Measurements from ENCODE around the gene DEGS2. TPM values are rescaled to one million over a fixed set of nuclear protein-coding genes. Genes with fewer than 3 reads are reported as not detected.
A peak's percentile ranks its signal among the peaks of the same experiment; 100 is the strongest.
"Not testable (repeated sequence)": the region's sequence is repeated elsewhere in the genome, so short reads cannot be mapped to it uniquely, and the experiment has no call there.

DEGS2 gene
- 10 to 100 TPM in 1 of 3 donors, 1 to 10 TPM in 2; 5.3 to 11.1 (median 9.8) TPM for polyA plus RNA-seq (ENCODE audit: insufficient read length in 3 of 3)

GRCh38 chr14:100159094-100159864, at the start of gene DEGS2:
TSS of gene DEGS2 (minus strand) at chr14:100159645. CDS start at chr14:100159587, 58 bp downstream.
- no peak for DNase-seq (ENCODE audit: low read depth in 3 of 3, low spot score in 2 of 3)

GRCh38 chr14:100208136-100208535, 48.7 kb upstream of the DEGS2 start:
- not testable (repeated sequence) for DNase-seq (ENCODE audit: low read depth in 3 of 3, low spot score in 2 of 3)

- not testable (repeated sequence) for DNase-seq (ENCODE audit: low read depth in 3 of 3, low spot score in 2 of 3)
These were observed 48.1 kb upstream of the DEGS2 start for GRCh38 chr14:100207588-100207987.

GRCh38 chr14:100204835-100205167, 45.4 kb upstream of the DEGS2 start:
- DNase-seq (ENCODE audit: low read depth in 3 of 3, low spot score in 2 of 3): not testable (repeated sequence)

- no peak for DNase-seq (ENCODE audit: low read depth in 3 of 3, low spot score in 2 of 3)
These were observed 44.8 kb upstream of the DEGS2 start for GRCh38 chr14:100203962-100204834.

- DNase-seq (ENCODE audit: low read depth in 3 of 3, low spot score in 2 of 3): no peak
These were observed 43.7 kb upstream of the DEGS2 start for GRCh38 chr14:100203146-100203545.

- DNase-seq (ENCODE audit: low read depth in 3 of 3, low spot score in 2 of 3): no peak
These were observed 43.3 kb upstream of the DEGS2 start for GRCh38 chr14:100202712-100203111.

GRCh38 chr14:100201701-100202100, 42.3 kb upstream of the DEGS2 start:
- DNase-seq (ENCODE audit: low read depth in 3 of 3, low spot score in 2 of 3): no peak

GRCh38 chr14:100200311-100200710, 40.9 kb upstream of the DEGS2 start:
- no peak for DNase-seq (ENCODE audit: low read depth in 3 of 3, low spot score in 2 of 3)

- no peak for DNase-seq (ENCODE audit: low read depth in 3 of 3, low spot score in 2 of 3)
These were observed 39.9 kb upstream of the DEGS2 start for GRCh38 chr14:100199240-100199860.

GRCh38 chr14:100193417-100194357, 34.2 kb upstream of the DEGS2 start:
- DNase-seq (ENCODE audit: low read depth in 3 of 3, low spot score in 2 of 3): no peak

- DNase-seq (ENCODE audit: low read depth in 3 of 3, low spot score in 2 of 3): peak; percentile 88 to 98 (median 94)
These were observed 33.4 kb upstream of the DEGS2 start for GRCh38 chr14:100192672-100193416.

GRCh38 chr14:100192250-100192671, 32.8 kb upstream of the DEGS2 start:
- no peak for DNase-seq (ENCODE audit: low read depth in 3 of 3, low spot score in 2 of 3)

- DNase-seq (ENCODE audit: low read depth in 3 of 3, low spot score in 2 of 3): no peak
These were observed 32.3 kb upstream of the DEGS2 start for GRCh38 chr14:100191584-100192249.

GRCh38 chr14:100190126-100190525, 30.7 kb upstream of the DEGS2 start:
- DNase-seq (ENCODE audit: low read depth in 3 of 3, low spot score in 2 of 3): no peak

- no peak for DNase-seq (ENCODE audit: low read depth in 3 of 3, low spot score in 2 of 3)
These were observed 29.1 kb upstream of the DEGS2 start for GRCh38 chr14:100188392-100189030.

GRCh38 chr14:100187247-100187833, 27.9 kb upstream of the DEGS2 start:
- no peak for DNase-seq (ENCODE audit: low read depth in 3 of 3, low spot score in 2 of 3)

Data from right renal cortex interstitium (tissue), 3 donors.